HG03558 (cell line): ENCODE data around the gene JOSD2.

Experiments used
- ATAC-seq: cut with Tn5 transposase; IDR thresholded peaks from one replicate; pipeline ENCODE4 v1.9.1; 2021; ENCODE audit warnings: moderate number of reproducible peaks; ENCODE audit not compliant: unreplicated experiment; ENCODE audit errors: extremely low read depth

Gene JOSD2, protein sequence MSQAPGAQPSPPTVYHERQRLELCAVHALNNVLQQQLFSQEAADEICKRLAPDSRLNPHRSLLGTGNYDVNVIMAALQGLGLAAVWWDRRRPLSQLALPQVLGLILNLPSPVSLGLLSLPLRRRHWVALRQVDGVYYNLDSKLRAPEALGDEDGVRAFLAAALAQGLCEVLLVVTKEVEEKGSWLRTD

DNA sequence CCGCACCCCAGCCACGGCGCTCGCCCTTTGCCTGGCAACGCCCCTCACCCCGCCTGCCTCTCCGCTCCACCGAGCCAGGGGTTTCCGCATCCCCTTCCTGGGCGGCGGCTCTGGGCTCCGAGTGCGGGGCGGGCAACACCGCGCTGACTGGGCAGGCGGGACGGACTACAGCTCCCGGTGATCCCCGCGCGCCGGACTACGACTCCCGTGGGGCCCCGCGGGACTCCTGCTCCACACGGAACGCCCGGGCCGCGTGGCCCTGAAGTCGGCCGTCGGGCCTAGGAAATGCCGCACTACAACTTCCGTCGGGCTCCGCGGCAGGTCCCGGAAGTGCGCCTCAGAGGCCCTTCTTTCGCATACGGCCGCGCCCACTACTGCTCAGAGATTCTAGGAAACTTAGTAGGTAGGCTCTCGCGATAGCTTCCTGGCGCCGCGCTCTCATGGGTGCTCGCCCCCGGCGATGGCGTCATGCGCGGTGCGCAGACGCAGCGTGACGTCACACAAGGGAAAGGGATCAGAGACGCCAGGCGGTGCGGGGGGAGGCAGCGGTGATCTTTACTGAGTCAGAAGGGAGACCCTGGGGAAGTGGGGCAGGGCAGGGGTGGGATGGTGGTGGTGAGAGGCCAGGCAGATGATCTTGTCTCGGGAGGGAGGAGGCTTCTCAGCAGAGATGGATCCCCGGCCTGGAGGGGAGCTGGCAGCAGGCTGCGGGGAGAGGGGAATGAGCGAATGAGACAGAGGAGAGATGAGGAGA, at the start of gene JOSD2:
Gene JOSD2, minus strand, starts transcription at position 123 of the 754 bp plus-strand sequence. CDS start 760 bp downstream, outside the sequence.
- peak; percentile 72 for ATAC-seq

DNA sequence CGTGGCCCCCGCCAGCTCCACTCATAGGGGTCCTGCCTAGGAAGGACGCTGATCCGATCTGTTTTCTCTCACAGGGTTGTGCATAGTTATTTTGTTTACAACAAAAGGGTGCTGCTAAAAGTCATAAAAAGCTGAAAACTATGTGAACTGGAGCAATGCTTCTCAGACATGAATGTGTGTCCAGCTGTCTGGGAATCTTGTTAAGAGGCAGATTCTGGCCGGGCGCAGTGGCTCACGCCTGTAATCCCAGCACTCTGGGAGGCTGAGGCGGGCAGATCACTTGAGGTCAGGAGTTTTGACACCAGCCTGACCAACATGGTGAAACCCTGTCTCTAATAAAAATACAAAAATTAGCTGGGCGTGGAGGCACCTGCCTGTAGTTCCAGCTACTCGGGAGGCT, 48.6 kb upstream of the JOSD2 start:
- no peak for ATAC-seq

DNA sequence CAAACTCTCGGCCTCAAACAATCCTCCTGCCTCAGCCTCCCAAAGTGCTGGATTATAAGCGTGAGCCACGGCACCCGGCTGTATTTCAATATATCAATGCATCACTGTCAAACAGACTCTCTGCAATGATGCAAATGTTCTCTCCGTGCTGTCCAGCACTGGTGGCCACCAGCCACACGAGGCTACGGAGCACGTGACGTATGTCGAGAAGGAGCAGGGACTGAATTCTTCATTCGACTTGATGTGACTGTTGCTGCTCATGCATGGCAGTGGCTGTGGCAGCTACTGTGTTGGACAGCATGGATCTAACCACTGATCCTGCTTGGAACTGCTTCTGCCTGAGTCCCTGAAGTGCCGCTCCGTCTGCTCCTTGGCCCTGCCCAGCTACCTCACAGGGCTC, 47.5 kb upstream of the JOSD2 start:
- ATAC-seq, result no peak

DNA sequence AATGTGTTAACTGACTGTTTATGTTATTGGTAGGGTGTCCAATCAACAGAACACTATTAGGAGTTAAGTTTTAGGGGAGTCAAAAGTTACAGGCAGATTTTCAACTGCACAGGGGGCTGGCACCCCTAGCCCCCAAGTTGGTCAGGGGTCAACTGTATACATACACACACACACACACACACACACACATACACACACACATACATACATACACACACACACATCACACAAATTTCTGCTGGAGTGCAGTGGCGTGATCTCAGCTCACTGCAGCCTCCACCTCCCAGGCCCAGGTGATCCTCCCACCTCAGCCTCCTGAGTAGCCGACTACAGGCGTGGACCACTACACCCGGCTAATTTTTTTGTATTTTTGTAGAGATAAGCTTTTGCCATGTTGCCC, 47.0 kb upstream of the JOSD2 start:
- no peak for ATAC-seq

DNA sequence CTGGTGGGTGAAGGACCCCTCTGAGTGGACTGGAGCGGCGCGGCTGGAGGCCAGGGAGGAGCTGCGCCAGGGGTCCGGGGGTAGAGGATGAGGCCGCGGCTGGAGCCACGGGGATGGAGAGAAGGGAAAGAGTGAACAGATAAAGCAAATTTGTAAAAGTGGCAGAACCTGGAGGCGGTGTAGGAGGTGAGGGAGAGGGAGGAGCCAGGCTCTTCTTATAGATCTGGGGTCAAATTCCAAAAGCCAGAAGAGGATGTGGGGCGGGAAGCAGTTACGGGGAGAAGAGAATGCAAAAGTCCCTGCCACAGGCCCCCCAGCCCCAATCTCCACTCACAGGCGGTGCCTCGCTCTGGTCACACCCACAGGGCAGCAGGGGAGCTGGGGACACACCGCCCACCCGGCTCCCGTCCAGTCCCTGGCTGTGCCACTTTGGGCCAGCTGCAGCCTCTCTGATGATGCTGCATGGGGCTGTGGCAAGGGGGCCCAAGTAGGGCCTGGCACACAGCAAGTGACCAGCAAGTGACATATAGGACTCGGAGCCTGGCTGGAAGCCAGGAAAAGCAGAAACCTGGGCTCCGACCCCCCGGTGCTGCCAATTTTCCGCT, 46.1 kb upstream of the JOSD2 start:
- no peak for ATAC-seq

DNA sequence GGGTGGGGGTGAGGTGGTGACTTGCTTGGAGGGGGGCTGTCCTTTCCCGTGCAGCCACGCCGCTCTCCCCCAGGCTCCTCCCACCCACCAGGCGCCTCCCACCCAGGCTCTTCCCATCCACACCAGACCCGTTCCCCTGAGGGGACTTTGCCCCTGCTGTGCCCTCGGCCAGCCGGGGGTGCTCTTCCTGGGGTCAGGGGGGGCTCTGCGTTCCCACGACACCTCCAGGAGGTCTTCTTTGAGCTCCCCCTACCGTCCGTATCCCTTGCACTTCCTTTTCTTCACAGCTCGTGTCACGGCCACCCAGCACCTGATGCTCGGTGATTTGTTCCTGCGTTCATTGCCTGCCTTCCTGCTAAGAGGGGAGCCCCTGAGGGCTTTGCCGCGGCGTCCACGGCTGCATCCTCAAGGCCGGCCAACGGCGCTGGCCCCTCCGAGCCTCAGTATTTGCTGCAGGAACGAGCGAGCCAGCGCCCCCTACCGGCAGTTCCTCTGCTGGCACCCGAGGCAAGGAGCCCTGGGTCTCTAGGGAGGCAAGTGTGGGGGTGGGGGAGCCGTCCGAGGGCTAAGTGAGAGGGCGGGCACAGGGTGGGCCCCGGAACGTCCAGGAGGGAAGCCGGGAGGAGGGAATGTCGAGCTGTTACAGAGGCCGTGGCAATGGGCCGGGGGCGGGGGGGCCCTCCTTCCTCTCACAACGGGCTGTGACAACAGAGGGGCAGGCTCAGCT, 45.5 kb upstream of the JOSD2 start:
- no peak for ATAC-seq

DNA sequence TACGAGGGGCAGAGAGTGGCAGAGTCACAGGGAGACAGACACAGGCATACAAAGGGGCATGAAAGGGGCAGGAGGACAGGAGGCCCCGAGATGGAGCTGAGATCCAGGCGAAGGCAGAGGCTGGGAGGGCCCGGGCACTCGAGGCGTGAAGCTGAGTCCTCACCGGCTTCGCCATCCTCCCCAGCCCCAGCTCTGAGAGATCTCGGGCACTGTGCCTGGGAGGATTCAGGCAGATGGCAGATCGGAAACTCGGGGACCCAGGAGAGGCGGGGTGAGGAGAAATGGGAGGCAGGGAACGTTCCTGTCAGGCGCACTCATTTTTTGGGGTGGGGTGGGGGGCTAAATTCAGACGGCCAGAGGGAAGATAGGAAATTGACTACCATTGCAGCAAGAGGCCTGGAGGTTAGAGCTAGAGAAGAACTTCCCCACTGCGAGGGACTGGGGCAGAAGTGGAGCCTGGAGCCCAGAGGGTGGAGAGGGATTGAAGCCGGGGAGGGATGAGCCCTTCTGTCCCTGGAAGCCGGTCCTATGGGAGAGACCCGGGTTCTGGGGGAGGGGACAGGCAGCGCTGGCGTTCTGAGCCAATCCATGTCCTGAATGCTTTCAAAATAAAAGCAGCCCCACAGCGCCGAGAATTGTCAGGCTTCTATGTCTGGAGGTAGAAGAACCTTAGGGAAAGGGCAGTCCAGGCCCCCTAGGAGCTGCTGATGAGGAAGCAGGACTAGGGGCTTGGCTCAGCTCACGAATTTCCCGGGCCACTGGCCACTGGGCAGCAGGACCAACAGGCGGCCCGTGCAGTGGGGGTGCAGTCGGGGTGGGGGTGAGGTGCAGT, 44.7 kb upstream of the JOSD2 start:
- no peak for ATAC-seq

DNA sequence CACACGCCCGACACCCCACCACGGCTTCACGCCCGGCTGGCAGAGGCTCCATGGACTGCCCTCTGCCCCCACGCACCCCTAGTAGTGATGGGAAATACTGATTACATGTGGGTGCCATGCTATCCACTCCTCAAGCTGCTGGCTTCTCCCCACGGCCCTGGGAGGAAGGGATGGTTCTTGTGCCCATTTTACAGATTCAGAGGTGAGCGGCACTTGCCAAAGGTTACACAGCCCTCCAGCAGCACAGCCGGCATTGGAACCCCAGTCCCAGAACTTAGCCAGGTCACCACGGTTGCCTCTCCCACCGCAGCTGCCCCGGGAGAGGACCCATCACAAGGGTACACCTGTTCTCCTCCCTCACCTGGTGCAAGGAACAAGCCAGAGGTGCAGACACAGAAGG, 44.0 kb upstream of the JOSD2 start:
- ATAC-seq, result no peak

DNA sequence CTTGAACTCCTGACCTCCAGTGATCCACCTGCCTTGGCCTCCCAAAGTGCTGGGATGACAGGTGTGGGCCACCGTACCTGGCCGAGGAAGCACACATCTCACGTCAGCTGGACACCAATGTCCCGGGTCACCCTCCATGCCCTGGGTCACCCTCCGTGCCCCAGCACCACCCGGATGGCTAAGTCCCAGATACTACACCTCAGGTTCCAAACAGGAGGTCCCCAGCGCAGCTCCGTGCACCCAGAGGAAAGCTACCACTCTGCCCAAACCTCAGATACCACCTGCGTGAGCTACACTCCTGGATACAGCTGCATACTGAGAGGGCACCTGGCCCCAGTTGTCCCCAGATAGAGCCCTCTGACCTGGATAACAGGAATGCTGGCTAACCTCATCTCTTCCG, 43.2 kb upstream of the JOSD2 start:
- ATAC-seq, result no peak

DNA sequence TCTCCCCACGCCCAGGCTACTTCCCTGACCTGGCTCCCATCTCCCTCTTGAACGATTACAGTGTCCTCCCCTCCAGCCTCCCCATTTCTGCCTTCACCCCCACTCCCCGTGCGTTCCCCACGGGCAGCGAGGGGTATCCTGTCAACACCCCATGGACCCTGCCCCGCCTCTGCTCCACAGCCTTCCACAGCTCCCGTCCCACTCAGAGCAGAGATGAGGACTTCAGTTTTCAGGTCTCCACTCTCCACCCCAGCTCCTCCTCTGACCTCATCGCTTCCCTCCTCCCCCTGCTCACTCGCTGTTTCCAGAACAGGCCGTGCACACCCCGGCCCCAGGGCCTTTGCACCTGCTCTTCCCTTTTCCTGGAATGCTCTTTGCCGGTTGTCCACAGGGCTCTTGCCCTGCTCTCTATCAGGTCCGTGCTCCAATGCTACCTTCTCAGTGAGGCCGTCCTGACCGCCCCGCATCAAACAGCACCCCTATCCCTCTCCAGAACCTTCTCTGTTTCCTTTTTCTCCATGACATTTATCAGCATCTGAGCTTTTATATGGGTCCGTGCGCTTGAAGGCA, 42.2 kb upstream of the JOSD2 start:
- ATAC-seq, result no peak

DNA sequence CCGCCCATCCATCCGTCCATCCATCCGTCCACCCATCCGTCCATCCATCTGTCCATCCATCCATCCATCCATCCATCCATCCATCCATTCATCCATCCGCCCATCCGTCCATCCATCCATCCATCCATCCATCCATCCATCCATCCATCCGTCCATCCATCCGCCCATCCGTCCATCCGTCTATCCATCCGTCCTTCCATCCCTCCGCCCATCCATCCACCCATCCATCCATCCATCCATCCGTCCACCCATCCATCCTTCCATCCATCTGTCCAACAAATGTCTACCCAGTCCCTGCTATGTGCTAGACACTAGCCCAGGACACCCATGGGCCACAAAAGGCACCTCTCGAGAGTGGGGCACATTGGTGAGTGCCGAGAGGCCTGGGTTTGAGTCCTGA, 41.5 kb upstream of the JOSD2 start:
- no peak for ATAC-seq

DNA sequence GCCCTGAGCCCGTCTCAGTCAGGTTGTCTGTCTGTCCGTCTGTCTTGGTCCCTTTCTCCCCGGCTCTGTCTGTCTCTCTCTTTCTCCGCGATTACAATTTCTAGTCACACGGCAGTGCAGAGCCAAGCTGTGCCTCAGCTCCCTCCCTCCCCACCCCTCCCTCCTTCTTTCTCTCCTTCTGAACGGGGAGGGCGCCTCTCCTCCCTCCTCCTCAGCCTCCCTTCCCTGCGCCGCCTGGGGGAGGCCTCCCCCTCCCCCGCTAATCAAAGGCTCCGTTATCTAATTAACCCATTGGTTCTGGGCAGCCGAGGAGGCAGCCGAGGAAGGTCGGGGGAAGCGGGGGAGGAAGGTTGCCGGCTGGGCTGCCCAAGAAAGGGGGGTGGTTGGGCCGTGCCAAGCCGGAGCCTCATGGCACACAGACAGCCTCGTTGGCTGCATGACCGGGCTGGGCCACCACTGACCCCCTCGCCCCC, 40.8 kb upstream of the JOSD2 start:
- ATAC-seq, result no peak

DNA sequence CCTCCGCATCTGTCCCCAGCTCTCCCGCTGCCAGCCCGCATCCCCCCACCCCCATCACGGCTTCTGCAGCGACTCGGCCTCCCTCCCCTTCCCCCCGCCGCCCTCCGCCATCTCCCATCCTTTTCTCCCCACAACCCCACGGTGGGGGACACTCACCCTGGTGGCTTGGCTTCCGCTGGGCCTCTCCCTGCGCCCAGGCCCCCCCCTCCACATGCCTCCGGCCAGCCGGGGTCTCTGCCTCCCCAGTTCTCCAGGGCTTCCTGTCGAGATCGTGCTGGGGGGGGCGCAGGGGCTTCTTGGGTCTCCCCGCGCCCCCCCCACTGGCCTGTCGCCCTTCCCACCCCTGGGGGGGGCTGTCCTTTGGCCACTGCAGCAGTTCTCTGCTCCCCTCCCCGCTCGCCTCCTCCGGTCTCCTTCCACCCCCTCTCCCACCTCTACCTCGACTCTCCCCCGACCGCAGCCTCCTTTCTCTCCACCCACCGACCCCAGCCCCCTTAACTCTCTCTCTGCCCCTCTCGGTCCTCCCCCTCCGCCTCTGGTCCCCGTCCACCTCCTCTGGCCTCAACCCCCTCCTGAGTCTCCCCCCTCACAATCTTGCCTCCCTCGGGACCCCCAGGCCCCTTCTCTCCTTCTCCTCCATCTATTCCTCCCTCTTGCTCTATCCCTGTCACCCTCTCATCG, 40.2 kb upstream of the JOSD2 start:
- ATAC-seq, result no peak

DNA sequence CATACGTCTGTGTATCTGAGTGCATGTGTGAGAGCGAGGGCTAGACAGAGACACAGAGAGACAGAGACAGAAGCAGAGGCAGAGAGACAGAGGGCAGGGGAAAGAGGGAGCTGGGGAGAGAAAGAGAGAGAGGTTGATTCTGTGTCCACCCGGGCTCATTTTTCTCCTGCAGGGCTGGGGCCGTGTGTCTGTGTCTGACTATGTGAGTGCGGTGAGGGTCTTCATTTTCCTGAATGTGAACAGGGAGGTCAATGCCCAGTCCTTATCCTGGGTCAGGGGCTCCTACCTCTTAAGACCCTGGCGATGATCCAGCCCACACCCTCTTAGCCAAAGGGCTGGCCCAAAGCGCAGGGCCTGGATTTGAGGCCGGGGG, 39.6 kb upstream of the JOSD2 start:
- no peak for ATAC-seq

DNA sequence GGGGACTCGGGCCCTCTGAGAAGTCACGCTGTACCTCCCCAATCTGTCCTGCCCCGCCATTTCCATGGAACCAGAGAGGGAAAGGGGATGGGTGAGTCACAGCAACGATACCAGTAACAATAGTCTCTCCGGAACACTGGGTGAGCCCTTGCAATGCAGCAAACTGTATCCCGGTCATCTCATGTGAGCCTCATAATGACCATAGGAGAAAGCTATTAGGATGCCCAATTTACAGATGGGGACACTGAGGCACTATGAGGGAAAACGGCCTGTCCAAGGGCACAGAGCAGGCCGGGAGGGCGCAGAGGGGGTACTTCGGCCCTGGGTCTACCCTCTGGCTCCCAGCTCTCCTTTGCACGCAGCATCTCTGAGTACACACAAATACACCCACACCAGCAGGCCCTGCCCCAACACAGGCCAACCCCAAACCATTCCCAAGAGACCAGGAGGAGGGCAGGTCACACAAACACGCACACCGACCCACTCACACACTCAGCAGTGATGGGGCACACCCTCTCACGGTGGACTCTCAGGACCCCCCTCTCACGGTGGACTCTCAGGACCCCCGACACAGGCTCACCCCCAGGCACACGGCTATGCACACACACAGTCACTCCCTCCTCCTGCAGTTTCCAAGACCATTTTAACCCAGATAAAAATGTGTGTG, 39.1 kb upstream of the JOSD2 start:
- no peak for ATAC-seq

DNA sequence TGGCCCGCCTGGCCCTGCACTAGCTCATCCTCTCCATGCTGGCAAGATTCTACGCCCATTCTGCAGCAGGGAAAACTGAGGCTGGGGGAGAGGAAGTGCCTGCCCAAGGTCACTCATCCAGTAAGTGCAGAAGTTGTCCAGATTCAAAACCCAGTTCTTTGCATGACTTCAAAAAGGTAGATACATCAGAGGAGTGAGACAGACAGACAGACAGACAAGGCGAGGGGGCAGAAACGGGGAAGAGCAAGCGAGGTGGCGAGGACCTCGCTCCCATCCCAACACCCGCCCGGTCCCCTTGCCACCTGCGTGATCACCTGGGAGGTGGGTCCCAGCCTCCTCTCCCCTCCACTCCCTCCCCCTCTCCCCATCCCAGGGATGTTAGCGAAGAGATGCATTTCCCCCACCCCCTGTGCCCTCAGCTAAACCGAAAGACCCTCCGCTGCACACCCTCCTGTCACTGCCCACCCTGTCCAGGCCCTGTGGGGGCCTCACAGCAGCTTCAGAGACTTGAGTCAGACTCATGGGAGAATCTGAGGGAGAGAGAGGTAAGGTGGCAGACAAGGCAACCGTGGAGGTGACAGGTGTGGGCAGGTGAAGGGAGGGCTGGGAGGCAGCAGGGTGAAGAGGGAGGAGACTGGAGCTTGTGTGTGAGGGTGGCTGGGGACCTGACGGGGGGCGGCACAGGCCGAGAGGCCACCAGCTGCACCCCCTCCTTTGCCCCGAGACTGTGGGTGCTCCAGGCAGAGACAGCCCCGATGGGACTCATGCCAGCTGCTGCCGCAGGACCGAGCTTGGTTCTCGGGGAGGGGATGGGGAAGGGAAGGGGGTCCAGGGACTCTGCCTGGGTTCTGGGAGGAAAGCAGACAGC, 38.3 kb upstream of the JOSD2 start:
- ATAC-seq, result no peak

DNA sequence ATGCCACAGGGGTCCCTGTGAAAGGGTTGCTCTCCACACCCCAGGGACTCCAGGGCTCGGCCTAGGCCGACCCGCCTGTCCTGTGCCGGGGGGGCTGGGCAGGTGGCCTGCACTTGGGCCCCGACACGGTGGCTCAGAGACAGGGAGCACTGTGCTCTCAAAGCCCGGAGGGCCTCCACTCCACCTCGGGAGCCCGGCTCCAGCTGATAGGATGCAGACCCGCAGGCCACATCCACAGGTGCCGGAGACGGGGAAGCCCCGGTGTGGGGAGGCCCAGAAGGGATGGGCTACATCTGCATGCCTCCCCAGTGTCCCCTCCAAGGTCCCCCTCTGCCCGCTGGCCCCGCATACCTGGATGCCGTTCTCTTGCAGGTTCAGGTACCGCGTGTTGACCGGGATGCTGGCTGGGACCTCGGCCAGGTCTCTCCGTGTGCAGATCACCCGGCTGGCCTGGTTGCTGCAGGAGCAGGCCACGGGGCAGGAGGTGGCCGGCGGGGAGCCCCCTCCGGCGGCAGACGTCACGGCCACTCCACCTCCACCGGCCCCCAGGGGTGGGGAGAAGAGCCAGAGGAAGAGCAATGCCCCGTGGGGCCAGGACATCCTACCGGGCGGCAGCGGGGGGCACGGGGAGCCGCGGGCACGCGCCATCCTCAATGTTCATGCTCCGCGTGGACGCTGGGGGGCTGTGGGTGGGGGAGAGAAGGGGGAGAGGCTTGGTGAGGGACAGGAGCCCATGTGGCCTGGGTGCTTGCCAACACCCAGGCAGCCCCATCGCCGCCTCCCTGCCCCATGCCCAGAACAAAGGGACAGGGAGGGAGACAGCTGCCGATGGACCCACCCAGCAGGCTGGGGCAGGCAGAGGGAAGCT, 37.4 kb upstream of the JOSD2 start:
- no peak for ATAC-seq
